Calu3 (cell line): ENCODE results near the gene RCAN3. TPM values are rescaled to one million over a fixed set of nuclear protein-coding genes. Genes with fewer than 3 reads are reported as not detected.

Experiments used
- Bru-seq: library from RNA; stranded (reverse); fragments of 400-500 nt; gene quantifications from one replicate; lab custom pipeline; 2021; lab: Mats Ljungman, UMichigan
- BruChase-seq, 2 experiments: library from RNA; stranded (reverse); fragments of 400-500 nt; gene quantifications; one replicate each; lab custom pipeline; 2021; lab: Mats Ljungman, UMichigan
- BruUV-seq: library from RNA; stranded (reverse); fragments of 400-500 nt; replicated peaks from 2 replicates; lab custom pipeline; 2021; lab: Mats Ljungman, UMichigan
- CTCF ChIA-PET: fragments of 300-600 bp; sonication (Branson Sonifier 250); formaldehyde crosslinking; loops from one replicate; lab custom pipeline; 2022; ENCODE audit warnings: antibody characterized with exemption; lab: Charles Lee
- DNase-seq: peaks from one replicate; pipeline ENCODE4 v3.0.0; 2022
- H3K27ac Mint-ChIP-seq: one replicate; pipeline ENCODE4 v1.8.0; 2022; ENCODE audit warnings: mixed read lengths; ENCODE audit not compliant: unreplicated experiment
- H3K27me3 Mint-ChIP-seq: one replicate; pipeline ENCODE4 v1.8.0; 2022; ENCODE audit warnings: mixed read lengths; ENCODE audit not compliant: unreplicated experiment
- H3K36me3 Mint-ChIP-seq: one replicate; pipeline ENCODE4 v1.8.0; 2022; ENCODE audit warnings: mild to moderate bottlenecking, moderate library complexity, mixed read lengths; ENCODE audit not compliant: insufficient read depth, unreplicated experiment
- H3K4me1 Mint-ChIP-seq: one replicate; pipeline ENCODE4 v1.8.0; 2022; ENCODE audit warnings: mild to moderate bottlenecking, low read depth, mixed read lengths; ENCODE audit not compliant: unreplicated experiment
- H3K4me3 Mint-ChIP-seq: one replicate; pipeline ENCODE4 v1.8.0; 2022; ENCODE audit warnings: mild to moderate bottlenecking, low read depth, moderate library complexity, mixed read lengths; ENCODE audit not compliant: unreplicated experiment
- H3K9me3 Mint-ChIP-seq: one replicate; pipeline ENCODE4 v1.8.0; 2022; ENCODE audit warnings: low read depth, mixed read lengths; ENCODE audit not compliant: unreplicated experiment
- intact Hi-C: fragments of 100-400 bp; cut with micrococcal nuclease; formaldehyde crosslinking; loops from one replicate; pipeline ENCODE4 v1.10.0; 2022; ENCODE audit not compliant: unreplicated experiment
- long read RNA-seq: library from polyadenylated mRNA; stranded (forward); transcript quantifications from one replicate; pipeline ENCODE4 v2.0.0, GENCODE V29; 2022
- total RNA-seq: library from RNA; stranded (reverse); gene quantifications from 2 replicates; pipeline ENCODE4 v1.2.3, GENCODE V29; 2022
- TF ChIP-seq, protein P1 (sequence below): fragments of 200-600 bp; IDR thresholded peaks from one replicate; pipeline ENCODE4 v1.8.0; 2022; ENCODE audit warnings: antibody characterized with exemption; ENCODE audit not compliant: unreplicated experiment

Gene RCAN3
- total RNA-seq, result 12.9 and 15.3 TPM in 2 replicates
- percentile 60 among the genes with signal in this experiment for Bru-seq, nascent RNA
- BruChase-seq, experiment 1, labeled RNA remaining after a 6-hour chase, result percentile 74 among the genes with signal in this experiment
- percentile 70 among the genes with signal in this experiment for BruChase-seq, experiment 2, labeled RNA remaining after a 2-hour chase
- long read RNA-seq, full-length matches to known transcripts, result 5 of 18 reads
- long read RNA-seq, partial matches to known transcripts, result 0 of 18 reads
- long read RNA-seq, other reads (novel, unspliced or antisense), result 13 of 18 reads

DNA sequence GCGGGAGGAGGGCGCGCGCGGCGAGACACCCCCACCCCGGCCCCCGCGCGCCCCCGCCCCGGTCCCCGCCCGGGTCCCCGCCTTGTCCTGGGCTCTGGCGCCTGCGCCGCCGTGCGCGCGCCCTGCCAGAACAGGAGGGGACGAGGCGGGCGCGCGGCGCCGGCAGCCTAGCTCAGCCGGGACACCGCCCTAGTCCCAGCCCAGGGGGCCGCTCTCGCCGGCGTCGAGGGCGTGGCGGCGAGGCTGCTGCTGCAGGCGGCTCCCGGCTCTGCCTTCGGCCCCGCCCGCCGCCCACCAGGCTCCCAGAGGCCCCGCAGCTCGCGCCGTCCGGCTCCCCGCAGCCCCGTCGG lies at the start of gene RCAN3:
RCAN3 (plus strand) TSS at position 128 of the 350 bp plus-strand sequence. CDS start 11,537 bp downstream, outside the sequence.
- H3K4me1 Mint-ChIP-seq, result peaks cover 26% of the 10 kb centered on the region
- CTCF ChIA-PET, result interaction anchor here (0.9 to 1.3 kb wide), 2 partner anchors 23 to 87 kb away, joined by 3 read pairs; partner anchors contain the start of gene NIPAL3
- no peaks in the 10 kb centered on the region for H3K9me3 Mint-ChIP-seq
- DNase-seq, result peak; percentile 87
- TF ChIP-seq, protein P1, sequence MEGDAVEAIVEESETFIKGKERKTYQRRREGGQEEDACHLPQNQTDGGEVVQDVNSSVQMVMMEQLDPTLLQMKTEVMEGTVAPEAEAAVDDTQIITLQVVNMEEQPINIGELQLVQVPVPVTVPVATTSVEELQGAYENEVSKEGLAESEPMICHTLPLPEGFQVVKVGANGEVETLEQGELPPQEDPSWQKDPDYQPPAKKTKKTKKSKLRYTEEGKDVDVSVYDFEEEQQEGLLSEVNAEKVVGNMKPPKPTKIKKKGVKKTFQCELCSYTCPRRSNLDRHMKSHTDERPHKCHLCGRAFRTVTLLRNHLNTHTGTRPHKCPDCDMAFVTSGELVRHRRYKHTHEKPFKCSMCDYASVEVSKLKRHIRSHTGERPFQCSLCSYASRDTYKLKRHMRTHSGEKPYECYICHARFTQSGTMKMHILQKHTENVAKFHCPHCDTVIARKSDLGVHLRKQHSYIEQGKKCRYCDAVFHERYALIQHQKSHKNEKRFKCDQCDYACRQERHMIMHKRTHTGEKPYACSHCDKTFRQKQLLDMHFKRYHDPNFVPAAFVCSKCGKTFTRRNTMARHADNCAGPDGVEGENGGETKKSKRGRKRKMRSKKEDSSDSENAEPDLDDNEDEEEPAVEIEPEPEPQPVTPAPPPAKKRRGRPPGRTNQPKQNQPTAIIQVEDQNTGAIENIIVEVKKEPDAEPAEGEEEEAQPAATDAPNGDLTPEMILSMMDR, result no peak
- H3K27me3 Mint-ChIP-seq, result no peaks in the 10 kb centered on the region
- BruUV-seq, result no TSS peak
- intact Hi-C loops, result loop anchor here (10.0 kb wide), 1 partner anchor 88 kb away; the partner anchor contains the start of genes NIPAL3 and STPG1
- peak within 1 kb of the TSS; percentile 79 for H3K4me3 Mint-ChIP-seq
- H3K36me3 Mint-ChIP-seq, result peaks cover 15% of the 10 kb centered on the region
- H3K27ac Mint-ChIP-seq, result peak within 1 kb of the TSS; percentile 80

DNA sequence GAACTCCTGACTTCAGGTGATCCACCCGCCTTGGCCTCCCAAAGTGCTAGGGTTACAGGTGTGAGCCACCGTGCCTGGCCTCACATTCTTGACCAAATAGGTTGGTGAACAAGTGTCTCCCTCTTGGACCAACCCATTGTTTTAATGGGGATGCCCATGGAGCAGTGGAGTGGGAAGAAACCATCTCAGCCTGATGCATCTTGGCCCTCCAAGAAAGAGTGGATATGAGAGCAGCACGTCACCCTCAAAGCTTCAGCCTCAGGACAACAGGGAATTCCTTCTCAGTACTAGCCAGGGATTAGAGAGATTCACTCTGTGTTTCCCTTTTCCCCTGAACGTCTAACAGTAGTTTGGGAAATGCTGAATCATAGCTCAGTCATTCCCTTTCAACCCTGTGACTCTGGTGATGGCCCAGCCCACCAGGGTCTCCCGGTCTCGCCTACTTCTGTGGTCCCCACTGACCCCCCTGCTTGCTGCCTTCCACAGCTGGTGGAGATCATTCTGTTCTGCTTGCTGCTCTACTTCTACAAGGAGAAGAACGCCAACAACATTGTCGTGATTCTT lies 49.6 kb upstream of the RCAN3 start:
- peaks cover 5% of the 10 kb centered on the region for H3K36me3 Mint-ChIP-seq
- H3K4me3 Mint-ChIP-seq, result no peak overlapping the region
- CTCF ChIA-PET, result no interaction called here
- H3K27ac Mint-ChIP-seq, result no peak overlapping the region
- intact Hi-C loops, result no loop called here
- no peaks in the 10 kb centered on the region for H3K9me3 Mint-ChIP-seq
- DNase-seq, result no peak
- no peaks in the 10 kb centered on the region for H3K4me1 Mint-ChIP-seq
- BruUV-seq, result no TSS peak
- no peaks in the 10 kb centered on the region for H3K27me3 Mint-ChIP-seq
- TF ChIP-seq, protein P1, result no peak

DNA sequence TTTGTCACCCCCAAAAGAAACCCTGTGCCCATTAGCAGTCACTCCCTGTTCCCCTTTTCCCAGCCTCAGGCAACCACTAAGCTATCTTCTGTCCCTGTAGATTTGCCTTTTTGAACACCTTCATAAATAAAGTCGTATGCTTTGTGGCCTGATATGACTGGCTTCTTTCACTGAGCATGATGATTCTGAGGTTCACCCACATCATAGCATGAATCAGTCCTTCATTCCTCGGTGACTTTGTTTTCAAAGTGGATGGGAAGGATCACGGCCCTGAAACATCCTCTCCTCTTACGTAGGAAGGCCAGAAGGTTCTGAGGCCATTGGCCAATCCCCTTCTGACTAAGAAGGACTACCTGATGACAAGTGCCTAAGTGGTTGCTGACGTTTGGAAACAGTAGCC lies 48.0 kb upstream of the RCAN3 start:
- Mint-ChIP-seq H3K4me3 (no peak overlapping the region), H3K27me3 (no peaks in the 10 kb centered on the region), H3K36me3 (peaks cover 9% of the 10 kb centered on the region), H3K27ac (no peak overlapping the region), H3K4me1 (no peaks in the 10 kb centered on the region), H3K9me3 (no peaks in the 10 kb centered on the region)
- CTCF ChIA-PET, result no interaction called here
- DNase-seq, result no peak
- BruUV-seq, result no TSS peak
- TF ChIP-seq, protein P1, result no peak
- intact Hi-C loops, result no loop called here

DNA sequence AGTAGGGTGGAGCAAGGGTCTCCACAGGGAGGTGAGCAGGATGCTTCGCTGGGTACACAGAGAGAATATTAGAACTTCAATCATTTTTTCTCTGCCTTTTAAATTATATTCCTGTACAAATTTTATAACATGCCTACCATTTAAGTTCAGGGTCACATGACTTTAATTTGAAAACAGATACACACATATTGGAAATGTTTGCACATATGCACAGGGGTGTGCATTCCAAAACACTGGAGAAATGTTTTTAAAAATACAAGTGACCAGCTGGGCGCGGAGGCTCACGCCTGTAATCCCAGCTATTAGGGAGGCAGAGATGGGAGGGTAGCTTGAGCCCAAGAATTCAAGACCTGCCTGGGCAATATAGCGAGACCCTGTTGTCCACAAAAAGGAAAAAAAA lies 47.4 kb upstream of the RCAN3 start:
- no peak for DNase-seq
- TF ChIP-seq, protein P1, result no peak
- H3K9me3 Mint-ChIP-seq, result no peaks in the 10 kb centered on the region
- no peak overlapping the region for H3K27ac Mint-ChIP-seq
- CTCF ChIA-PET, result interaction anchor here (0.6 kb wide), 1 partner anchor 1522 kb away, joined by 3 read pairs; no protein-coding TSS in a partner anchor
- no peaks in the 10 kb centered on the region for H3K27me3 Mint-ChIP-seq
- intact Hi-C loops, result no loop called here
- BruUV-seq, result no TSS peak
- H3K4me1 Mint-ChIP-seq, result no peaks in the 10 kb centered on the region
- peaks cover 13% of the 10 kb centered on the region for H3K36me3 Mint-ChIP-seq
- H3K4me3 Mint-ChIP-seq, result no peak overlapping the region
